ENCODE results near the gene BRCA2.

GRCh38 chr13:32432856-32433255, 117.5 kb downstream of the BRCA2 start:
- no peak for TF ChIP-seq CTCF (IDR thresholded peaks at IDR 0.05; ENCODE audit: insufficient read depth, low read length, poor library complexity, severe bottlenecking)
- no peak for TF ChIP-seq EZH2phosphoT487 (conservative IDR thresholded peaks at IDR 0.05; ENCODE audit: low read length)

Data from SU-DHL-6 (cell line).